MM.1S (cell line): ENCODE results near the gene MYLK.
"Not testable (repeated sequence)": the region's sequence is repeated elsewhere in the genome, so short reads cannot be mapped to it uniquely, and the experiment has no call there.

Experiments used
- DNase-seq: peaks from one replicate; pipeline ENCODE4 v3.0.0-alpha.2; 2015
- H2AFZ ChIP-seq: fragments of 300-600 bp; sonication (generic); 2 replicates; pipeline ENCODE4 v1.6.0; 2016; ENCODE audit warnings: antibody characterized with exemption, low read length
- H3F3A ChIP-seq: fragments of 300-600 bp; sonication (generic); 2 replicates; pipeline ENCODE4 v1.6.1; 2016; ENCODE audit warnings: mild to moderate bottlenecking, antibody characterized with exemption, low read length, moderate library complexity, mixed read lengths; ENCODE audit not compliant: insufficient read depth
- H3K27ac ChIP-seq: fragments of 300-600 bp; sonication (generic); 2 replicates; pipeline ENCODE4 v1.5.1; 2016; ENCODE audit warnings: mild to moderate bottlenecking, low read length
- H3K27me3 ChIP-seq: fragments of 300-600 bp; sonication (generic); replicated peaks from 2 replicates; pipeline ENCODE4 v1.6.0; 2016; ENCODE audit warnings: low read length; ENCODE audit not compliant: insufficient read depth
- H3K36me3 ChIP-seq: fragments of 300-600 bp; sonication (generic); replicated peaks from 2 replicates; pipeline ENCODE4 v1.6.1; 2016; ENCODE audit warnings: mild to moderate bottlenecking, low read length, mixed read lengths; ENCODE audit not compliant: insufficient read depth
- H3K4me1 ChIP-seq: fragments of 300-600 bp; sonication (generic); 2 replicates; pipeline ENCODE4 v1.6.1; 2016; ENCODE audit warnings: low read length, mixed read lengths
- H3K4me2 ChIP-seq: fragments of 300-600 bp; sonication (generic); 2 replicates; pipeline ENCODE4 v1.6.0; 2016; ENCODE audit warnings: low read depth, low read length
- H3K4me3 ChIP-seq: fragments of 300-600 bp; sonication (generic); 2 replicates; pipeline ENCODE4 v1.5.1; 2016; ENCODE audit warnings: low read length, mixed read lengths
- H3K79me2 ChIP-seq: fragments of 300-600 bp; sonication (generic); 2 replicates; pipeline ENCODE4 v1.6.1; 2016; ENCODE audit warnings: mixed run types, low read length, mixed read lengths
- H3K9ac ChIP-seq: fragments of 300-600 bp; sonication (generic); 2 replicates; pipeline ENCODE4 v1.6.1; 2016; ENCODE audit warnings: low read length, mixed read lengths
- H3K9me2 ChIP-seq: fragments of 300-600 bp; sonication (generic); replicated peaks from 2 replicates; pipeline ENCODE4 v1.6.1; 2016; ENCODE audit warnings: mild to moderate bottlenecking, low read length, mixed read lengths; ENCODE audit not compliant: insufficient read depth
- H3K9me3 ChIP-seq: fragments of 300-600 bp; sonication (generic); replicated peaks from 2 replicates; pipeline ENCODE4 v1.6.1; 2016; ENCODE audit warnings: mild to moderate bottlenecking, low read length, mixed read lengths; ENCODE audit not compliant: insufficient read depth
- H4K20me1 ChIP-seq: fragments of 300-600 bp; sonication (generic); 2 replicates; pipeline ENCODE4 v1.6.1; 2016; ENCODE audit warnings: mild to moderate bottlenecking, low read length, moderate library complexity, mixed read lengths; ENCODE audit not compliant: insufficient read depth
- EZH2 ChIP-seq: fragments of 300-600 bp; sonication (generic); optimal IDR thresholded peaks from 2 replicates; pipeline ENCODE3; 2017; ENCODE audit warnings: low read depth, mild to moderate bottlenecking, antibody characterized with exemption, low read length, mixed read lengths
- EZH2phosphoT487 ChIP-seq: fragments of 300-600 bp; sonication (generic); IDR thresholded peaks from 2 replicates; pipeline ENCODE4 v1.6.1; 2018; ENCODE audit warnings: antibody characterized with exemption, low read length
- TF ChIP-seq, protein P1 (sequence below): fragments of 300-600 bp; sonication (generic); IDR thresholded peaks from 2 replicates; pipeline ENCODE4 v1.5.1; 2016; ENCODE audit warnings: antibody characterized with exemption, low read length, mixed read lengths

MYLK gene

DNA sequence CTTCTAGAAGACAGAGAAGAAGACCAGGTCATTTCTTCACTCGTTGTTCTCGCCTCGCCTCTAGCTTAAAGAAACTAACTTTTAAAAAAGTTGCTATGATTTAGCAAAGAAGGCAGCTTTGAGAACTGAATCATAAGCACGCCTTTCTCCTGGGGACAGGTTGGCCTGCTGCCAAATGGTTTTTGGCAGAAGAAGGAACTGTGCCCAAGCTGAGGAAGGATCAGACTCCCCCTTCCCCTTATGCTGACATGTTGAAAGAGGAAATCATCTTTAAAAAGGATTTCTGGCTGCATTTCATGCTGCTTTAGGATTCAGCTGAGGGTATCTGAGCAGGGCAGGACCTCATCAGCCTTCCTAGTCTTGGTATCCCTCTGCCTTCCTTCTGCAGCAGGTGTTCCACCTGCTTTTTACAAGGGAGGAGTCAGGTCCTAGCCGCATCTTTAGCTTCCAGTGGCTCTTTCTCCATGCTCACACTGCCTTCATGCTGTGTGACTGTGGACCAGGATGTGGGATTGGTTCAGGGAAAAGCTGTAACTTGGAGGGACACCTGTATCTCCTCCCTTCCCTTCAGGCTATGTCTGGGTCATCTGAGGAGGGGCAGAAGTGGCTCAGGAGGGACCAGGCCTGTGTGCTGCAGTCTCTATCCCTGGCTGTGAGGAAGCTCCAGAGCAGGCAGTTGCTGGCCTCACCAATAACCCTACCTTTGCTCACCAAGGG, 265.2 kb downstream of the MYLK start:
- no peak overlapping the region for H3K27ac ChIP-seq
- H3K9me3 ChIP-seq: no peaks in the 10 kb centered on the region
- no peaks in the 10 kb centered on the region for H3K36me3 ChIP-seq
- H3K79me2 ChIP-seq: no peaks in the 10 kb centered on the region
- H3K4me2 ChIP-seq: no peak overlapping the region
- no peak for DNase-seq
- H3K9ac ChIP-seq: no peak overlapping the region
- H3K4me3 ChIP-seq: no peak overlapping the region
- H3K4me1 ChIP-seq: no peaks in the 10 kb centered on the region
- no peak overlapping the region for H2AFZ ChIP-seq
- H3K27me3 ChIP-seq: no peaks in the 10 kb centered on the region
- no peaks in the 10 kb centered on the region for H3K9me2 ChIP-seq
- TF ChIP-seq, protein P1, sequence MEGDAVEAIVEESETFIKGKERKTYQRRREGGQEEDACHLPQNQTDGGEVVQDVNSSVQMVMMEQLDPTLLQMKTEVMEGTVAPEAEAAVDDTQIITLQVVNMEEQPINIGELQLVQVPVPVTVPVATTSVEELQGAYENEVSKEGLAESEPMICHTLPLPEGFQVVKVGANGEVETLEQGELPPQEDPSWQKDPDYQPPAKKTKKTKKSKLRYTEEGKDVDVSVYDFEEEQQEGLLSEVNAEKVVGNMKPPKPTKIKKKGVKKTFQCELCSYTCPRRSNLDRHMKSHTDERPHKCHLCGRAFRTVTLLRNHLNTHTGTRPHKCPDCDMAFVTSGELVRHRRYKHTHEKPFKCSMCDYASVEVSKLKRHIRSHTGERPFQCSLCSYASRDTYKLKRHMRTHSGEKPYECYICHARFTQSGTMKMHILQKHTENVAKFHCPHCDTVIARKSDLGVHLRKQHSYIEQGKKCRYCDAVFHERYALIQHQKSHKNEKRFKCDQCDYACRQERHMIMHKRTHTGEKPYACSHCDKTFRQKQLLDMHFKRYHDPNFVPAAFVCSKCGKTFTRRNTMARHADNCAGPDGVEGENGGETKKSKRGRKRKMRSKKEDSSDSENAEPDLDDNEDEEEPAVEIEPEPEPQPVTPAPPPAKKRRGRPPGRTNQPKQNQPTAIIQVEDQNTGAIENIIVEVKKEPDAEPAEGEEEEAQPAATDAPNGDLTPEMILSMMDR: no peak
- TF ChIP-seq EZH2phosphoT487 (no peak), EZH2 (no peak)
- H4K20me1 ChIP-seq: no peaks in the 10 kb centered on the region
- H3F3A ChIP-seq: no peaks in the 10 kb centered on the region

DNA sequence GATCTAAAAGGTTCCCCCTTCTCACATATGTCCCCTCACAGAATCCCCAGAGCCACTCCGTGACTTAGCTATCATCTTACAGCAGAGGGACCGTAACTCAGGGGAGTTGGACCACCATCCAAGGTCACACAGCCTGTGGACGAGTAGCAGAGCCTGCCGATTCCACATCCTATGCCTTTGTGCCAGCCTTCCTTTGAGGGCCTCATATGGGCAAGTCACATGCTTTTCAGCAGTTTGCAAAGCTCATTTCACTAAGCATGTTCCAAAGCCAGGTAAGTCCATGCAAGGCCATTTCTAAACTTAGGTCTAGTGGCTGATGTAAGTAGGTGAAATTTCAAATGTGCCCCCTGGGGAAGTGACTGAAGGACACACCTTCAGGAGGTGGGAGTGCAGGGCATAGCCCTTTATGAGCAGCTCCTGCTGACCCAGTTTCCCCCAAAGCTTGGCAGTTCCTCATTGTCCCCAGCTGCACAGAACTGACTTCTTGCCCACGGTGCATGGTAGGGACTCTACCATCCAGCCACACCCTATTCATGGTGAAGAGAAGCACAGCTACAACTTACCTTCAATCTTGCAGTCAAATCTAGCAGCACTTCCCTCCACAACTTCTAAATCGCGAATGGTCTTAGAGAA, 265.9 kb downstream of the MYLK start:
- H3F3A ChIP-seq: no peaks in the 10 kb centered on the region
- H3K4me3 ChIP-seq: no peak overlapping the region
- no peaks in the 10 kb centered on the region for H3K9me3 ChIP-seq
- H3K27ac ChIP-seq: no peak overlapping the region
- no peak overlapping the region for H3K9ac ChIP-seq
- H3K79me2 ChIP-seq: no peaks in the 10 kb centered on the region
- no peak overlapping the region for H3K4me2 ChIP-seq
- no peak overlapping the region for H2AFZ ChIP-seq
- DNase-seq: no peak
- no peaks in the 10 kb centered on the region for H3K4me1 ChIP-seq
- H3K27me3 ChIP-seq: no peaks in the 10 kb centered on the region
- TF ChIP-seq, protein P1: no peak
- TF ChIP-seq EZH2phosphoT487 (no peak), EZH2 (no peak)
- H3K36me3 ChIP-seq: no peaks in the 10 kb centered on the region
- H3K9me2 ChIP-seq: no peaks in the 10 kb centered on the region
- H4K20me1 ChIP-seq: no peaks in the 10 kb centered on the region

DNA sequence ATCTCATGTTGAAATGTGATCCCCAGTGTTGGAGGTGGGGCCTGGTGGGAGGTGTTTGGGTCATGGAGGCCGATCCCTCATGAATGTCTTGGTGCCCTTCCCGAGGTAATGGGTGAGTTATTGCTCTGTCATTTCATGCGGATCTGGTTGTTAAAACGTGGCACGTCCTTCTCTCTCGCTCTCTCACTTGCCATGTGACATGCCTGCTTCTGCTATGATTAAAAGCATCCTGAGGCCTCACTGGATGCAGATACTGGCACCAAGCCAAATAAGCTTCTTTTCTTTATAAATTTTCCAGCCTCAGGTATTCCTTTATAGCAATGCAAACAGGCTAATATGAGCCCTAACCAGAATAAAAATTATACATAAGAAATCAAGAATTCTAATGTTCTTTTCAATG, 267.5 kb downstream of the MYLK start:
- no peaks in the 10 kb centered on the region for H4K20me1 ChIP-seq
- H3K27me3 ChIP-seq: no peaks in the 10 kb centered on the region
- no peak for DNase-seq
- no peaks in the 10 kb centered on the region for H3K79me2 ChIP-seq
- no peaks in the 10 kb centered on the region for H3K4me1 ChIP-seq
- no peaks in the 10 kb centered on the region for H3K36me3 ChIP-seq
- H3K9ac ChIP-seq: no peak overlapping the region
- no peak overlapping the region for H3K4me2 ChIP-seq
- no peak overlapping the region for H3K4me3 ChIP-seq
- no peak overlapping the region for H3K27ac ChIP-seq
- H3K9me3 ChIP-seq: no peaks in the 10 kb centered on the region
- no peak overlapping the region for H2AFZ ChIP-seq
- TF ChIP-seq EZH2phosphoT487: no peak
- H3F3A ChIP-seq: no peaks in the 10 kb centered on the region
- no peaks in the 10 kb centered on the region for H3K9me2 ChIP-seq

DNA sequence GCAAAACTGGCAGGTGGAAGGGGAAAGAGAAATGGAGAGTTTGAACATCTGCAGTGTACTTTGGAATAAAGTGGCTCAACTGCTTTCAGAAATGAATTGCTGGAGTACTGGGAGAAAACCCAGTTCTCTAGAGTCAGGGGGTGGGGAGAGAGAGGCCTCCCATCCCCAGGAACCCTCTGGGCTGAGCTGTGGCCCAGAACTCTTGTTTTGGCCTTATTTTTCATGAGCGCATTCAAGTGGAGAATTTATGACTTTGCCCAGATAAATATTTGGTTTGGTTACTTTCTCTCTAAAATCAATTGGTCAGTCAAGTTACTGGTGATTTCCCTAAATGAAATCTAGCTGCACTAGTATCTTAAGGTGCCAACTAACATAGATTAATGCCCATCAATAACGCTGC, 270.6 kb downstream of the MYLK start:
- no peaks in the 10 kb centered on the region for H3K36me3 ChIP-seq
- H3K4me2 ChIP-seq: no peak overlapping the region

DNA sequence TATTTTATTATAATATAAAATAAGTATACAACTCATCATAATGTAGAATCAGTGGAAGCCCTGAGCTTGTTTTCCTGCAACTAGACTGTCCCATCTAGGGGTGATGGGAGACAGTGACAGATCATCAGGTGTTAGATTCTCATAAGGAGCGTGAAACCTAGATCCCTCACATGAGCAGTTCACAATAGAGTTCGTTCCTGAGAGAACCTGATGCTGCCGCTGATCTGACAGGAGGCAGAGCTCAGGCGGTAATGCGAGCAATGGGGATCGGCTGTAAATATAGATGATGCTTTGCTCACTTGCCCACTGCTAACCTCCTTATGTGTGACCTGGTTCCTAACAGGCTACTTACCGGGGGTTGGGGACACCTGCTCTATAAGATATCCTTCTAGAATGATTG, 272.5 kb downstream of the MYLK start:
- H3K4me3 ChIP-seq, H3K79me2 ChIP-seq, H3K9me3 ChIP-seq, H3K9me2 ChIP-seq, H3K4me1 ChIP-seq, H3K36me3 ChIP-seq, H2AFZ ChIP-seq, H3F3A ChIP-seq, H4K20me1 ChIP-seq, DNase-seq, H3K9ac ChIP-seq, H3K4me2 ChIP-seq, H3K27me3 ChIP-seq, H3K27ac ChIP-seq: not testable (repeated sequence)

More for the DNA sequence above, 270.6 kb downstream of the MYLK start:
- H3K79me2 ChIP-seq: no peaks in the 10 kb centered on the region
- H2AFZ ChIP-seq: no peak overlapping the region
- no peaks in the 10 kb centered on the region for H3K27me3 ChIP-seq
- H3F3A ChIP-seq: no peaks in the 10 kb centered on the region
- TF ChIP-seq EZH2phosphoT487 (no peak), EZH2 (no peak)
- TF ChIP-seq, protein P1: no peak
- H3K4me1 ChIP-seq: no peaks in the 10 kb centered on the region
- no peak for DNase-seq
- H3K9ac ChIP-seq: no peak overlapping the region
- no peaks in the 10 kb centered on the region for H3K9me2 ChIP-seq
- no peaks in the 10 kb centered on the region for H3K9me3 ChIP-seq
- no peaks in the 10 kb centered on the region for H4K20me1 ChIP-seq
- no peak overlapping the region for H3K4me3 ChIP-seq
- no peak overlapping the region for H3K27ac ChIP-seq
